ENCODE measurements around the gene IGSF3. TPM values are rescaled to one million over a fixed set of nuclear protein-coding genes. Genes with fewer than 3 reads are reported as not detected.
"Not testable (repeated sequence)": the region's sequence is repeated elsewhere in the genome, so short reads cannot be mapped to it uniquely, and the experiment has no call there.

Gene IGSF3
- total RNA-seq, 1 donor from 2014 or later: 2.8 TPM

DNA sequence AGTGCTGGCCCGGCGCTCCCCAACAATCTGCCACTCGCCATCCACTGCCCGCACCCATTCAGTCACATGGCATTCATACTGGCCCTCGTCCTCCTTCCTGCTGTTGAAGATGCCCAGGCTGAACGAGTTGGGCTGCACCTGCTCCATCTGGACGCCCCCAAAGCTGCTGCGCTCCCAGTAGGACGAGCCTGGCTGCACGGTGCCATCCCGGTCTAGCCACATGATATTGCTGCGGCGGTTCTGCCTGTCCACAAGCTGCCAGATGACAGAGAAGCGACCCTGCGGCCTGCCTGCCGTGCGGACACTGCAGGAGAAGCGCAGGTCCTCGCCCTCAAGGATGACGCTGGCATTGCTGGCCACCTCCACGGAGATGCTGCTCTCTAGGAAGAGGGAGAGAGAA lies 63.9 kb downstream of the IGSF3 start:
- not testable (repeated sequence) for DNase-seq (ENCODE audit: extremely low read depth, low read depth, low spot score)

DNA sequence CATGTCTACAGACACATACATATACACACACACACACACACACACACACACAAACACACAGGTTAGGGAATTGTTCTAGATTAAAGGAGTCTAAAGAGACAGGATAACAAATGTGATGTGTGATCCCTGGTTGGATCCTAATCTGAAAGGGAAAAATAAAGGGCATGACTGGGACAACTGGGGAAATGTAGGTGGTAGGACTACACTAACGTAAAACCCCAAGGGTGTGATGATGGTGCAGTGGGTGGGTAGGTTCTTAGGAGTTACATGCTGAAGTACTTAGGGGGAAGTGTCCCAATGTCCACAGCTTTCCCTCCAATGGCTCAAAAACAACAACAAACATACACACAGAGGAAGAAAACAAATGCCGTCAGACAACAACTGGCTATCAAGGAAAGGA lies 68.2 kb downstream of the IGSF3 start:
- DNase-seq (ENCODE audit: extremely low read depth, low read depth, low spot score): not testable (repeated sequence)

DNA sequence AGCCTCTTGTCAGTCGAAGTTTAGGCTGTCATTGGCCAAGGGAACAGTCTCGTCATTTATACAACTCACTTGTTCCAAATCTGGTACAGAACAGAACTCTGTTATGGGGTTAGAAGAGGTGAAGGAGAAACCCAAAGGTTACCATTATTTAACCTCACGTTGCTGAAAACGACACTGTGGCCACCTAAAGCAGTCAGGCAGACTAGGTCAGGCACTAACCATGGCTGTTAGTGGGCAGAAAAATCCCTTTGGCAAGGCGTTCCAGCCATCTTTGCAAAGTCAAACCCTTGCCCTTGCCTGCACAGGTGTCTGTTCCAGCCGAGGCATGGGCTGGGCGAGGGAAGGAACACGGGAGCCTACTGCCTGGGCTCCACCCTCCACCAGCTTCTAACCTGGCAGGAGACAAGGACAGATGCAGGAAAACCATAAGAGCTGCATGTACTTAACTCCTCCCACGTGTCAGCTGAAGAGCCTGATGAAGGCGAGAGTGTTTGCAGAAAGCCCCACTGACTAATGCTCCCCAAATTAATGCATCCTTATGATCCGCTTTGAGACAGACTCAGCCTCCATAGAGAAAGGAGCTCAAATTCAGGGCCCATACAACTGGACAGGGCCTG lies 69.0 kb downstream of the IGSF3 start:
- DNase-seq (ENCODE audit: extremely low read depth, low read depth, low spot score): not testable (repeated sequence)

DNA sequence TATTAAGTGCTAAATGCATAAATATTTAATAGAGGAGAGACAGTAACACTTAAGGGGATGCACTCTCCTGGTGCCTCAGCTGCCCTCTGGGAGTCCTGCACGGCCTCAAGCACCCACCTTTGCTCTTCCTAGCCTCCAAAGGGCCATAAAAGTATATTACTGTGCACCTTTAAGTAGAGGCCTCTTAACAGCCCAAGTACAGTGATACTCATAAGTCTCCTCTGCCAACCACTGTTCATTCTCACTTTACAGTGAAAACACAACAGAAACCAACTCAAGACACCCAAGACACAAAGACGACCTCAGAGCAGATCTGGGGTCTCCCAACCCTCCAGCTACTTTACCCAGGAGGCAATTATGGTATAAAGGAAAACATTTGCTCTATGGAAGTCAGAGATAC lies 70.1 kb downstream of the IGSF3 start:
- DNase-seq (ENCODE audit: extremely low read depth, low read depth, low spot score): not testable (repeated sequence)

DNA sequence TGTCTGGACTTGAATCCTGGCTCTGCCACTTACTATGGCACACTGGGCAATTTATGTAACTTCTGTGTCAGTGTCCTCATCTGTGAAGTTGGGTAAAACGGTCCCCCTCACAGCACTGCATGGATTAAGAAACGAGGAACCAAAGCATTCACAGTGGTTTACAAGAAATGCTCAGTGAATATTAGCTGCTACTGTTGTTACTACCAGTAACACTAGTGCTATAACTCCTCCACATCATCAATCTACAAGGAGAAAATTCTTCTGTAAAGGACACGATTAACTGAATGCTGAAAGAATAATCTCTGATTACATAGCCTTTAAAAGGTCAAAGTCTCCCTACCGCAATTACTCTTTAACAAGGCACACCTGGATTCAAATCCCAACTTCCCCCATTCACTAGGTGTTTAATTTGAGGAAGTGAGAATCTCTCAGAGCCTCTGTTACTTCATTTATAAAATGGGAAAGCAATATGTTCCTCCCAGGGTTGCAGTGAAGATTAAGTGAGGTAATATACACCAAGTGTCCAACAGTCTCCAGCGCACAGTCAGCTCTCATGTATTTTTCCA lies 70.7 kb downstream of the IGSF3 start:
- DNase-seq (ENCODE audit: extremely low read depth, low read depth, low spot score): not testable (repeated sequence)

DNA sequence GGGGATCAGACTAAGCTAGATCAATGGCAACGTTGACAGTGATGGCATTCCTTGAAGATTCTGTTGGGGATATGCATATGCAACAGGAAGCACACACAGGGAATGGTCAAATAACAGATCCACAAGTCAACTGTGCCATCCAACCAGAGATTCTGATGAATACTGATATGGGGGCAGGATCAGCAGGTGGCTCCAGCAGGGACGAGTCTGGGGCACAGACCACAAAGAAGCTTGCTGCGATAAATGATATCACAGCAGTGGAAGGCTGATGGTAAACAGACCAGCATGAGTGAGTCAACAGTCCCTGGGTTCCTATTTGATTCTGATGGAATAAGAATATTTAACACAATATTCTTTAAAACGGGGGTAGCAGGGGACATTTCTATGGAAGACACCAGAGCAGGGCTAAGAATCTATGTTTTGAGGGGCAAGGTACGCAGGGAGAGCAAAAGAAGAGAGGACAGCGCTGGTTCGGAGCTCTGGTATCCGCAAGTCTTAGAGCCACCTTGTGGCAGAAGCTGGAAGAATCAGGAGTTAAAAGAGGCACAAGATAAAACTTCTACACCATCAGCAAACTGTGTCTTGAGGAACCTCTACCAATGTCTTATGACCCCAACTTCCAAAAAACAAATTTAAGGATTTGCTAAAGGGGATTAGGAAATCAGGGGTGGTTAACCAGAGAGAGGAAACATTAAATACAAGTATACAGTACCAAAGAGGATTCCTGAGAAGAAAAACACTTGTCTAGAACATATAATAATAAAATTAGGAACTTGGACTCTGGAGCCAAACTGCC lies 71.4 kb downstream of the IGSF3 start:
- not testable (repeated sequence) for DNase-seq (ENCODE audit: extremely low read depth, low read depth, low spot score)

DNA sequence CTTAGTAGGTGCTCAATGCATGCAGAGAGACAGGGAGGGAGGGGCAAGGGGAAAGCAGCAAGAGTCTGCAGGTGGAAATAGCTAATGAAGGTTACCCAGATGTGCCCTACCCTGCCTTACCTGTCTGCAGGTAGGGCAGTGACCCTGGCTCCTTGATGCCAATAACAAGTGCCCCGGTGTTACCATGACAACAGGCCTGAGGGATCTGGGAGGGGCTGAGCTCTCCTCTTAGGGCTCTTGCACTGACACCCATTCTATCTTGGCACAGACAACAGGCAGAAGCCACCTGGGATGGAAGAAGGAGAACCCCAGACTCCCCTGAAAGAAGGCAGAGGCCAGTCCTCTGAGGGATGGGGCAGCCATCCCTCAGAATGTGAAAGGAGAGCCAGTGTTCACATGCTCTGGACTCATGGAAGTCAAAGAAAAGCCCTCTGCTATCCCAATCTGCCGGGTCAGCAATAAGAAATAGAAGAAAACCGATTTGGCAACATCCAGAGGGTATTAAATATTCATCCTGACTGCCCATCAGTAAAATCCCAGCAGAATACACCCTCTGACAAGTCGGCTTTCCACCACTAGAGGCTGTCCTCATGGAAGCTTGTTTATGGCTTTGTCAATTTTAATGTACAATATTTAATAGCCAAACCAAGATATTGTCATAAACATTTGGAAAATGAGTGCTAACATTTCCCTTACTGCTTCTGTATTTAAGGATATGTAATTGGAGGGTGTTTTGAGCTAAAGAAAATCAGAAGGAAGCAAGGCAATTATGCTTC lies 72.3 kb downstream of the IGSF3 start:
- not testable (repeated sequence) for DNase-seq (ENCODE audit: extremely low read depth, low read depth, low spot score)

DNA sequence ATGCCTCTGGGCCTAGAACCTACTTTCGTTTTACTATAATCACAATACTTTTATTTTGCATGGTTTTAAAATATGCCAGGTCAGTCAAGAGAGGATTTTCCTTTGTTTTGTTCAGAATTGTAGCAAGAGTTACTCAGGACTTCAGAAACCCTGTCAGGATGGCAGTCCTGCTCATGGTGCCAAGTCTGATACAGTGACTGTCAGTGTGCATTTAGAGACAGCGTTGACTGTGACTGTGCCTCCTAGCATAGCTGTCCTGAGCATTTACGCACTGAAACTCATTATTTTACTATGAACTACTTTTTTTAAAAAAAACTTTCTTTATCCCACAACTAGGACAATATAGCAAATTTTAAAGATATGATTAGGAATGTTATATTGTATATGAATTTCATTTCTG lies 73.6 kb downstream of the IGSF3 start:
- not testable (repeated sequence) for DNase-seq (ENCODE audit: extremely low read depth, low read depth, low spot score)

DNA sequence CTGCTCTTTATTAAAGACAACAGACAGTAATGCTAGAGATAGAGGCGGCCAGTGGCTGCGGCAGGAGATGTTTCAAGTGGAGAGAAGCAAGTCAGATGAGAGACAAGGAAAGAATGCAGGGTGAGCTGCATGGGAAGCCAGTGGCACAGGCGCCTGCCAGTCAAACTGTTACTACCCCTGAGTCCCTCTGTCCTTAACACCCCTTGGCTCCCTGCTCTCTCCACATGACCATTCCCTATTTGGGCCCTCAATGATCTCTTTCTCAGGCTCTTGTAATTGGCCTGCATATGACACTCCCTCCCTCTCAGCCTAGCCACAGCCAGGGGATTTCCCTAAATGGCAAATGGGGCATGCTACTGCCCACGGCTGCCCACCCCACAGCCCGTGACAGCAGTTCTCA lies 74.1 kb downstream of the IGSF3 start:
- not testable (repeated sequence) for DNase-seq (ENCODE audit: extremely low read depth, low read depth, low spot score)

DNA sequence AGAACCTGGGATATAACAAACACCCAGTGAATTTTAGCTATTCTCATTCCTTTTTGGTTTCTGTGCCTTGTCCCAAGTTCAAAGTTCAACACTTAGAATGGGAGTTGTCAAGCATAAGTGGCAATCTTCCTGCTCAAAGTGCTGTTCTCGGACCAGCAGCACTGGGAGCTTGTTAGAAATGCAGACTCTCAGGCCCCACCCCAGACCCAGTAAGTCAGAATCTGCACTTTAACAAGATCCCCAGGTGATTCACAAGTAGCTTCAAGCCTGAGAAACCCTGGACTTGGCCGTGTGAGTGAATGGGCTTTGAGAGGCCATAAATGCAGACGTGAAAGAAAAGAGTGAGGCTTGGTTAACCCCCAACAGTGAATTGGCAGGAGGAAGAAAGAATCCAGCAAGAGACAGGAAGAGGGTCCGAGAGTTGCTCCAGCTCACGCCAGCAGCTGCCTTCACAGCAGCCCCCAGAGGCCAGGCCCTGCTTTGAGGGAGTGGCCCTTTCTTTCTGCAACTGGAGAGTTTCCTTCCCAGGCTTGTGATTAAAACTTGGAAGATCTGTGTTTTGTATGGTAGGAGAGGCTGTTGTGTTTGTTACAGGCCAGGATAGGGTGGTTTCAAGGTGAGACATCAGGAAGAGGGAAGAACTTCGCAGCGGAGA lies 75.5 kb downstream of the IGSF3 start:
- DNase-seq (ENCODE audit: extremely low read depth, low read depth, low spot score): not testable (repeated sequence)

DNA sequence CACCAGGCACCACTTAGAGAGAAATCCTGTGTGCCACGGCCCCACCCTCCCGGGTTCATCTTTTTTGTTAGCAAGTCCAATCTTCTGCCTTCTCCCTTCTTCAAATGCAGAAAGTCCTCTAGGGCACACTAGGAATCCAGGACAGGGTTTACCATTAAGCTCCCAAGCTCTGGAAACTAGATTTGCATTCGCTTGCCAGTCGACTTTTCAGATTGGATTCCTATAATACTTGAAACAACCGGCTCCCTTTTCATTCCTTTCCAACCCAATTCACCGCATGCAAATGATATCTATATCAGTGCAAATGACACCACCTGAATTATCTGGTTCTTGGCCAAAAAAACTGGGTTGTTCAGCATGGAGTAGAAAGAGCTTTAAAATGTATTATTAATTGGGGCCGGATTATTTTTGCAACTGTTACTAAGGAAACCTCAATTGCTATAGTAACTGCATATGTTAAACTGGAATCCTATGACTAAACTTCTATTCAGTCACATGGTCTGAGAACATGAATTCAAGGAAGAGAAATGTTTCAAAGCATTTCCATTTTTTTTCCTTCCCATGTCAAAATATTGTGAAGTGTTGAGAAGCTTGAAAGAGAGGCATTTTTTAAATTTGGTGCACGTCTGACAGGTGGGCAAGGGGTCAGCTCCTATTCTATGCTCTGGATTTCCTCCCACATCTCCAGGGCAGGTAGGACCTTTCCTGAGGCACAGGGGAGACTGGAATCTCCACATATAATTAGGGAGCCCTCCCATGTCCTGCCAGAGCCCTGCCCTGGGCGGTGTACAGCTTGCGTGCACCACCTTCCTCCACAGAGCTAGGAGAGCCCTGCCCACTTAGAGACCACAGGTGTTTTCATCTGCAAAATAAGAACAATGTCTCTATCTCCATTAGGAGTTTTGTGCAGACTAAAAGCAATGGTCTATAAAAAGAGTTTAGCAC lies 76.3 kb downstream of the IGSF3 start:
- DNase-seq (ENCODE audit: extremely low read depth, low read depth, low spot score): not testable (repeated sequence)

DNA sequence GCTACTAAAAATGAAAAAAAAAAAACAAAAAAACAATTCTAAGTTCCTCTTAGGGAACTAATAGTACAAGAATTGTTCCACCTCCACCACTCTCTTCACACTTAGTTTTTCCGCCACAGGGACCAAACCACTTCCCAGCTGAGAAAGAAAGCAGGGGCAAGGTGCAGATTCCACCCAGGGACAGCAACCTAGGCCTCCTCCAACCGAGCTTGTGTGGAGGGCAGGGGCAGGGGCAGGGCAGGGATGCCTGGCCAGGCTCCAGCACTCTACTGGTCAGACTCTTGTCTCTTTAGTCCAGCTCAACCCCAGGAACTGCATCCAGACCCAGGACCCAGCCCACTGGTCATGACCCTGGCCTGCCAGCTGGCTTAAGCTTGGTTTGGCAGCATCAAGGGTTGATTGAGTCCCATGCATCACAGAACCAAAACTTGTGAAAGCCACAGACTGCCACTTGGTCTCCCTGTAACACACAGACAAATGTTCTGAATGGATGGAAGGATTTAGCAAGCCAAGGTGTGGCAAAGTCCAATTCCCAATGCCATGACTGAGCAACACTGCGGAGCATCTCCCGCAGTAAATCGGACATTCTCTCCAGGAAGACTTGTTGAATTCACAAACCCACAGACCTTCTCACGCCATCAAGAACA lies 77.1 kb downstream of the IGSF3 start:
- not testable (repeated sequence) for DNase-seq (ENCODE audit: extremely low read depth, low read depth, low spot score)

DNA sequence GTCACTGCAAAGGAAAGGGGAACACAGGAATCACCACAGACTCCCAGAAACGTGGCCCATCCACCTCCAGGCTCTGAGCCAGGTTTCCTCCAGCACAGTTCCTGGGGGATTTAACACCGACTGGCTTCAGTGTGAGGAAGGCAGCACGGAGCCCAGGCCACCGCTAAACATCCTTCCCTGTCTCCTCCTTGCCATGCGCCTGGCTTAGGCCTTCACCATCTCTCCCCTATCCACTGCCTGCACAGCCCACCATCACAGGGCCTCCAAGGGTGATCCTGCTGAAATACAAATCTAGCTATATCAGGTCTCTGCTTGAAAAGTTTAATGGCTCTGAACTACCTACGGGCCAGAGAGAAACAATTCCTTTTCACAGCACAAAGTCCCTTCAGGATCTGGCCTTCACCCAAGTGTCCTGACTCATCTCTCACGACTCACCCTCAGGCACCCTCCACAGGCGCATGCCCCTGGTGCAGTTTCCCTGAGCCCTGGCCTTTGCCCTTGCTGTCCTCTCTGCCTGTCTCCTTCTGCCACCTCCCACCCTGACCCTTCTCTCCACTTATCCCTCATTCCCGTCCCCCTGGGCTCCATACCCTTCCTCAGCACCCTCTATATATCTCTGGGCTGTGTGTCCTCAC lies 78.3 kb downstream of the IGSF3 start:
- DNase-seq (ENCODE audit: extremely low read depth, low read depth, low spot score): not testable (repeated sequence)

DNA sequence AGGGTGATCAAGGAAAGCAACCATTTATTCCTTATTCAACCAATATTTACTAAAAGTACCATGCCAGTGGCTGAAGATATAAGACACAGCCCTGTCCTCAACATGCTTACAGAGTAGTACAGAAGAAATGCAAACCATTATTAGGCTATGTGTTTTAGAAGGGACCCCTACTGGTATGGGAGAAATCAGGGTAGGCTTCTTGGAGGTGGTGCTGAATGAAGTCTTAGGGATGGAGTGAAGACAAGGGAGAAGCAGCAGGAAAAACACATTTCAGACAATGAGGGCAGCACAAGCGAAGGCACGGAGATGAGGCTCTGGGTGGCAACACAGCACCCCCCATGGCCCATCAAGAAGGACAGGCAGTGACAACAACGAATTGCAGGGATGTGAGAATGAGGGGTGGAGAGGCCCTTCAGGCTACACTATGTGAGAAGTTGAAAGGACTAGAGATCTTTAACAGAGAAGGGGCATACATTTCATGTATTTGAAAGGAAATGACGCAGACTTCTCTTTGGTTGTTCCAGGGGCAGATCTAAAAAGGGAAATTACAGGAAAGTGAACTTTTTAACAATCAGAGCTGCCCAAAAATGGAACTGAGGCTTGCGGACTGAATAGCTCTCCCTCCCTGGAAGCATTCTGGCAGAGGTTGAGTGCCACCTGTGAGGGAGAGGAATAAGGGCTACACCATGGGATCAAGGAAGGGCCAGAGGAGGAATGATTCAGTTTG lies 79.9 kb downstream of the IGSF3 start:
- no peak for DNase-seq (ENCODE audit: extremely low read depth, low read depth, low spot score)

DNA sequence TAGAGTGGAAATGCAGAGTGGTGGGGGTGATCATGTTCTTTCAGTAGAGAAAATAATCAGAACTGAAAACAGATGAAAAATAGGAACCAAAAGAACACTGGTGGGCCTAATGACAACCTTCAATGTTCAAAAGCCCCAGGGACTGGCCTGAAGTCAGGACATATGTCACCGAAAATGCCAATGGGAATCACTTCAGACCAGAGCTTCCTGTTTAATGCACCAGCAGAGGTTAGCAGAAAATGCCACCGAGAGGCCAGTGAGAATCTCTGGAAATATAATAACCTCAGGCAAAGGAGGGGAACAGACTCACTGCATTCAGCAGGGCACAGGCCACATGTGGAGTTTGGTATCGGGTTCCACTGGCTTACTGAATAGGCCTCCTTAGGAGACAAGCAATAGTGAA lies 80.8 kb downstream of the IGSF3 start:
- DNase-seq (ENCODE audit: extremely low read depth, low read depth, low spot score): no peak

DNA sequence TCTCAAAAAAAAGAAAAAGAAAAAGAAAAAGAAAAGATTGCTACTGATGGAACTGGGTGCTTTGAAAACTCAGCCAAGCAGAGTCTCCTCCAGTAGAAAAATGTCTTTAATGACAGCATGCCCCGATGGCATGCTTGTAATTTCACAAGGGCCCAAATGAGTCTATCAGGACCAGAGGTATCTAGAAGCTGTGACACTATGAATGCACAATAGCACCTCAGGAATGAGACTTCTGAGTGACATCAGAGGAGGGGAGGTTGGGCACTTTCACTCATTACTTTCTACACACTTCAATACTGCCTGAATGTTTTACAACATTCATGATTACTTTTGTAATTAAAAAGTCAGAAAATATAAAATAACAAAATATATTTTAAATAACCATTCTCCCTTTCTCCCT lies 81.6 kb downstream of the IGSF3 start:
- DNase-seq (ENCODE audit: extremely low read depth, low read depth, low spot score): no peak

DNA sequence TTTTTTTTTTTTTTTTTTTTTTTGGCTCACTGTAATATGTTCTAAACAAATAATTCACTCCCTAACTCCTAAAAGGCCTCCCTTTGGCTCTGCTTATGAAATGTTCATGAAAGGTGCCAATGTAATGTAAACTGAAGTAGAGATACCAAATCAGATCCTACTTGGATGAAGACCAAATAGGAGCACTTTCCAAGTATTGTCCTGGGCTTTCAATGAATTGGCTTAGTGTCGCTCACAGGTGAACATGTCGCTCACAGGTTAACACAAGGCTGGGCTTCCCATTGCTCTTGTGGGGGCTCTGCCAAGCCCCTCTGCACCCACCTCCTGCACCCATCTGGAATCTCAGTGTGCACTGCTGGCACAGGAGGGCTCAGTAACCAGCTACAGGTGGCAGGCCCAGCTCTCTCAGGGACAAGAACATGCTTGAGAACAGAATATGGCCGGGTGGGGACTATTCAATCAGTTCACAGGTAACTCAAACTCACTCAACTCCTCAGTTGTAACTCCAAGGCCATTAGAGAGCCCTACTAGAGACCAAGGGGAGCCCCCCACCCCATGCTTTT lies 86.1 kb downstream of the IGSF3 start:
- no peak for DNase-seq (ENCODE audit: extremely low read depth, low read depth, low spot score)

All from glomerular endothelial cell (primary cell).